ENCODE results near the gene TMPRSS3.

Gene TMPRSS3

DNA sequence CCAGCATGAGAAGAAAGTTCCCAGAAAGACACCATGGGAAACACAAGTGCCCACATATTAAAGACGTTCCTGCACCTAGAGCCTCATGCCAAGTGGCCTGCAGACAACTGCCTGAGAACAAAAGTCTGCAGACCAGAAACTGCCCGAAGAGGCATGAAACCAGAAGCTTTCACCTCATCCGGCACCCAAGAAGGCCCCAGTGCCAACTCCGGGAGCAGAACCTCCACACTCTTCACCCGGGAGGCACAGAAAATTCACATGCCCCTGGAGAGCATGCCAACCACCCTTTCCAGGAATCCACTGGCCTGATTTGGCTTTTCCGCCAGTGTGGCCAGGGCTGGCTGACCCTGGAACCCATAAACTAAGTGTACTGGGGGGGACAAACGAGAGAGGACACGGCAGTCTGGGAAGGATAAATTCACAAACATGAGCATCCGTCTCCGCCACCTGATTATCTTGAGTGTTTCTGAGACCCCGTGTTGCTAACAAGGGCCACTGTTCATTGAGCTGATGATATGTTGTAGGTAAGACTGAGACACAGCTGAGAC, 51.8 kb downstream of the TMPRSS3 start:
- Histone ChIP-seq H3K9ac (ENCODE audit: low read depth, low read length) (no peak overlapping the region), H3K9me3 (ENCODE audit: insufficient read depth, low read depth, low read length) (no peaks in the 10 kb centered on the region), H3K27ac (ENCODE audit: low read length) (no peak overlapping the region), H3K36me3 (ENCODE audit: insufficient read depth, low read depth, low read length) (no peaks in the 10 kb centered on the region), H3K4me1 (ENCODE audit: insufficient read depth, low read length) (no peaks in the 10 kb centered on the region), H3K4me3 (ENCODE audit: low read length) (no peak overlapping the region), H3K27me3 (ENCODE audit: insufficient read depth, low read length) (no peaks in the 10 kb centered on the region)

DNA sequence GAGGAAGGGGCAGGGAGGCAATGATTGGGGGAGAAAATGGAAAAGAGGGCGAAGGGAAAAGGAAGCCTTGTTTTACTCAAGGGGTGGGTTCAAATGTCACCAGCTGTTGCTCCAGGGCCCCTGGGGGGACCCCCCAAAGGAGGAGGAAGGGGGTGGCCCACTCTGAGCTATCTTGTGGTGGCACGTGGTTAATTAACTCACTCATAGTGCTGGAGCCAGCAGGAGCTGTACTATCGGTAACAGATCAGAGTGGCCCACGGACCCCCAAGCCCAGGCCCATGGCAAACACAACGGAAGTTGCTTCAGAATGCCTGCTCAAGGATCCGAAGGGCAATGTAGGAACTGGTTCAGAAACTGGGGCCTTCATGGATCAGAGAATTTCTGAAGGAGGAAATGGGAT, 52.3 kb downstream of the TMPRSS3 start:
- Histone ChIP-seq H3K4me3 (ENCODE audit: low read length) (no peak overlapping the region), H3K4me1 (ENCODE audit: insufficient read depth, low read length) (no peaks in the 10 kb centered on the region), H3K36me3 (ENCODE audit: insufficient read depth, low read depth, low read length) (no peaks in the 10 kb centered on the region), H3K9ac (ENCODE audit: low read depth, low read length) (no peak overlapping the region), H3K27ac (ENCODE audit: low read length) (no peak overlapping the region), H3K27me3 (ENCODE audit: insufficient read depth, low read length) (no peaks in the 10 kb centered on the region), H3K9me3 (ENCODE audit: insufficient read depth, low read depth, low read length) (no peaks in the 10 kb centered on the region)

- Histone ChIP-seq H3K27ac (ENCODE audit: low read length) (no peak overlapping the region), H3K4me1 (ENCODE audit: insufficient read depth, low read length) (peaks cover 2% of the 10 kb centered on the region; the same call in 1 of the 2 replicates), H3K9me3 (ENCODE audit: insufficient read depth, low read depth, low read length) (no peaks in the 10 kb centered on the region), H3K27me3 (ENCODE audit: insufficient read depth, low read length) (no peaks in the 10 kb centered on the region), H3K9ac (ENCODE audit: low read depth, low read length) (no peak overlapping the region), H3K4me3 (ENCODE audit: low read length) (no peak overlapping the region), H3K36me3 (ENCODE audit: insufficient read depth, low read depth, low read length) (no peaks in the 10 kb centered on the region)
Measured at GRCh38 chr21:42343101-42343500, 52.8 kb downstream of the TMPRSS3 start.

GRCh38 chr21:42341776-42342542, 53.9 kb downstream of the TMPRSS3 start:
- no peak overlapping the region for H3K27ac ChIP-seq (ENCODE audit: low read length)
- H3K9ac ChIP-seq (ENCODE audit: low read depth, low read length), result no peak overlapping the region
- H3K4me1 ChIP-seq (ENCODE audit: insufficient read depth, low read length), result peaks cover 4% of the 10 kb centered on the region; the same call in 1 of the 2 replicates
- H3K9me3 ChIP-seq (ENCODE audit: insufficient read depth, low read depth, low read length), result no peaks in the 10 kb centered on the region
- H3K4me3 ChIP-seq (ENCODE audit: low read length), result no peak overlapping the region
- no peaks in the 10 kb centered on the region for H3K27me3 ChIP-seq (ENCODE audit: insufficient read depth, low read length)
- H3K36me3 ChIP-seq (ENCODE audit: insufficient read depth, low read depth, low read length), result no peaks in the 10 kb centered on the region

GRCh38 chr21:42340187-42341050, 55.4 kb downstream of the TMPRSS3 start:
- Histone ChIP-seq H3K27ac (ENCODE audit: low read length) (no peak overlapping the region), H3K36me3 (ENCODE audit: insufficient read depth, low read depth, low read length) (no peaks in the 10 kb centered on the region), H3K27me3 (ENCODE audit: insufficient read depth, low read length) (no peaks in the 10 kb centered on the region), H3K4me3 (ENCODE audit: low read length) (no peak overlapping the region), H3K9me3 (ENCODE audit: insufficient read depth, low read depth, low read length) (no peaks in the 10 kb centered on the region), H3K4me1 (ENCODE audit: insufficient read depth, low read length) (peaks cover 16% of the 10 kb centered on the region; the same call in 1 of the 2 replicates), H3K9ac (ENCODE audit: low read depth, low read length) (no peak overlapping the region)

DNA sequence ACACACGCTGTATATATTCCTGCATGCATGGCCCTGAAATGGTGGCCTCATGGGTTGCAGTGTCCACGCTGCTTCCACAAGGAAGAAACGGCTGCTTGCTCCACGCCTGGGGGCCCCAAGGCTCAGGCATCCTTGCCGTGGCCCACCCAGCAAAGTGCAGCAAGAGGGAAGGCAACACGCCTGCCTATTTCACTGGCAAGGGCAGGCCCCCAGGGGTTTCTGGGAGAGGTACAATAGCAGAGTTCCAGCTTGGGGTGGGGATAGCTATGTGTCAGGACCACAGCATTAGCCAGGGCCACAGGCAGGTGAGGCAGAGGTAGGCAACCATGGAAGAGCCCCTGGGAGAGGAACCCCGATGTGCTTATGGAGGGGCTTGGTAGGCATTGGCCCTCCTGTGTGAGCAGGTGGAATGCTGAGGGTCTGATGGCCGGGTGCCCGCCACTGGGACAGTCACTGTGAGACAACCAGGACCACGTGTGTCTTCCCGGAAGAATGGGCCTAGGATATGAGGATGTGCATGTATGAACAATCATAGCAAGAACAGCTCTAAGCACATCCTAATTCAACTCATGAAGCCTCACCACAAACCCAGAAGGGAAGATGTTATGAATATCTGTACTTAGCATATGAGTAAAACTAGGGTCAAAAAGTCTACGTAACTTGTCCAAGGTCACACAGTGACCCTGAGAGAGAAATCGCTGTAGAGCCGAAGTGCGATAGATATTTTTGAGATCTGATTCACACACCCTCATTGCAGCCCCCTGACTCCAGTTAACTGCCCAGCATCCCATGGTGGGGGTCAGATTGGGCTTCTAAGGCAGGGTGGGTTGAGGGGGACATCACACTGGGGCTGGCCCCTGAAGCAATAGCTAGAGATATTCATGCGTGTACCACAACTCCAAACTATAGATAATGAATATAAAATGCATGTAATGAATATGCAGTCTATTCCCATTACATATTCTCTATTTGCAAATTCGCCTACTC, 56.8 kb downstream of the TMPRSS3 start:
- Histone ChIP-seq H3K4me1 (ENCODE audit: insufficient read depth, low read length) (peaks cover 18% of the 10 kb centered on the region; the same call in 1 of the 2 replicates), H3K36me3 (ENCODE audit: insufficient read depth, low read depth, low read length) (no peaks in the 10 kb centered on the region), H3K9ac (ENCODE audit: low read depth, low read length) (no peak overlapping the region), H3K27ac (ENCODE audit: low read length) (no peak overlapping the region), H3K4me3 (ENCODE audit: low read length) (no peak overlapping the region), H3K9me3 (ENCODE audit: insufficient read depth, low read depth, low read length) (no peaks in the 10 kb centered on the region), H3K27me3 (ENCODE audit: insufficient read depth, low read length) (no peaks in the 10 kb centered on the region)

- Histone ChIP-seq H3K27ac (ENCODE audit: low read length) (no peak overlapping the region), H3K27me3 (ENCODE audit: insufficient read depth, low read length) (no peaks in the 10 kb centered on the region), H3K36me3 (ENCODE audit: insufficient read depth, low read depth, low read length) (no peaks in the 10 kb centered on the region), H3K4me3 (ENCODE audit: low read length) (no peak overlapping the region), H3K9me3 (ENCODE audit: insufficient read depth, low read depth, low read length) (no peaks in the 10 kb centered on the region), H3K4me1 (ENCODE audit: insufficient read depth, low read length) (peaks cover 18% of the 10 kb centered on the region; the same call in 1 of the 2 replicates), H3K9ac (ENCODE audit: low read depth, low read length) (no peak overlapping the region)
Measured at GRCh38 chr21:42337830-42338728, 57.8 kb downstream of the TMPRSS3 start.

- H3K4me1 ChIP-seq (ENCODE audit: insufficient read depth, low read length), result peaks cover 18% of the 10 kb centered on the region; the same call in 1 of the 2 replicates
- H3K27me3 ChIP-seq (ENCODE audit: insufficient read depth, low read length), result no peaks in the 10 kb centered on the region
- H3K9me3 ChIP-seq (ENCODE audit: insufficient read depth, low read depth, low read length), result no peaks in the 10 kb centered on the region
- H3K9ac ChIP-seq (ENCODE audit: low read depth, low read length), result no peak overlapping the region
- H3K27ac ChIP-seq (ENCODE audit: low read length), result no peak overlapping the region
- no peaks in the 10 kb centered on the region for H3K36me3 ChIP-seq (ENCODE audit: insufficient read depth, low read depth, low read length)
- H3K4me3 ChIP-seq (ENCODE audit: low read length), result no peak overlapping the region
Measured at GRCh38 chr21:42337276-42337675, 58.6 kb downstream of the TMPRSS3 start.

DNA sequence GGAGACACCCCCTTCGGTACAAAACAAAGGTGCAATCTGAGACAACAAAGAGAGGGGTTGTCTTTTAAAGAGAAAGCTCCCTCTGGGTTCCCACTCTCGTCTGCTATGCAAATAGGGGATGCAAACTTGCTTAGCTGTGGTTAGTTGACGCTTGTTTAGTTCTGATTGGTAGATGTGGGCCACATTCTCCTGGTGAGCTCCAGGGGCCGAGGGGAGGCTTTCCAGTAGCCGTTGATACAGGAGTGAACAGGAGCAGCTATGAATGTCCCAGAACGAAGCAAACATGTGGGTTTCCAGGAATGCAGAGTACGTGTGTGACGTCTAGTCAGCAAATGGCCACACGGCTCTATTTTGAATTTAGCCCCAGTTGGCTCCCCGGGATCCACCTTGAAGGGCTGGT, 59.8 kb downstream of the TMPRSS3 start:
- H3K27ac ChIP-seq (ENCODE audit: low read length), result no peak overlapping the region
- H3K4me1 ChIP-seq (ENCODE audit: insufficient read depth, low read length), result peaks cover 18% of the 10 kb centered on the region; the same call in 1 of the 2 replicates
- H3K36me3 ChIP-seq (ENCODE audit: insufficient read depth, low read depth, low read length), result no peaks in the 10 kb centered on the region
- peak overlapping the region; percentile 61; the same call in 1 of the 2 replicates for H3K9ac ChIP-seq (ENCODE audit: low read depth, low read length)
- H3K4me3 ChIP-seq (ENCODE audit: low read length), result peak overlapping the region; percentile 46; the same call in 1 of the 2 replicates
- H3K9me3 ChIP-seq (ENCODE audit: insufficient read depth, low read depth, low read length), result no peaks in the 10 kb centered on the region; the same call in 1 of the 2 replicates
- H3K27me3 ChIP-seq (ENCODE audit: insufficient read depth, low read length), result no peaks in the 10 kb centered on the region

DNA sequence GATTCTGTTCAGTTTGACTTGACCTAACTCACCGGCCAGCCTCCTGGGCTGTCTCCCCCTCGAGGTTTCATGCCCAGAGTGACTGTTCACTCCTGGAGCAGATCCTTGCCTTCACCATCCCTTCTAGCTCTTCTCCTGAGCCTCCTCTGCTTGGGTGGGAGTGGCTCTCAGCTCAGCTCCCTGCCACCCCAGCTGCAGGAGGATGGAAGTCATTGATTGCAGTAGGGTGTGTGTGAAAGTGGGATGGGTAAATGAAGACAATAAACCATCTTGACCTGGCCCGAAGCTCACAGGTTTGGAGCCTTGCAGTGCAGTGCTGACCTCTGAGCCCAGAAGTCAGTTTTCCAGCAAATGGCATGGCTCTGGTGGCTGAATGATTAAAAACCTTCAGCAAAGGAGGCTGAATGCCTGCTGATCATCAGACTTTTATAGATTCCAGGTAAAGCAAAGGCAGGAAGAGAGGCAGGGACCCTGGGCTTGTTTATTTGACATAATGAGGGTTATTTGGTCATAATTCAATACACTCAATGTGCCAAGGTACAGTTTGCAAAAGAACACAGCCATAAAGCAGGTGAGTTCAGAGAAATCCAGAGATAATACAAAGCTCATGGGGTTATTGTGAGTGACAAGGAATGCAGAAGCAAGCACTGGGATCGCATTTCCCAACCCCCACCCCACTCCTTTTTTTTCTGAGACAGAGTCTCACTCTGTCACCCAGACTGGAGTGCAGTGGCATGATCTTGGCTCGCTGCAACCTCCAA, 63.1 kb downstream of the TMPRSS3 start:
- H3K27me3 ChIP-seq (ENCODE audit: insufficient read depth, low read length), result no peaks in the 10 kb centered on the region
- no peak overlapping the region for H3K27ac ChIP-seq (ENCODE audit: low read length)
- H3K9me3 ChIP-seq (ENCODE audit: insufficient read depth, low read depth, low read length), result peaks cover 11% of the 10 kb centered on the region; the same call in 1 of the 2 replicates
- H3K4me3 ChIP-seq (ENCODE audit: low read length), result no peak overlapping the region
- no peaks in the 10 kb centered on the region for H3K36me3 ChIP-seq (ENCODE audit: insufficient read depth, low read depth, low read length)
- H3K9ac ChIP-seq (ENCODE audit: low read depth, low read length), result no peak overlapping the region
- peaks cover 21% of the 10 kb centered on the region; the same call in 1 of the 2 replicates for H3K4me1 ChIP-seq (ENCODE audit: insufficient read depth, low read length)
